ENCODE results near the gene LCN12. TPM values are rescaled to one million over a fixed set of nuclear protein-coding genes. Genes with fewer than 3 reads are reported as not detected.
A peak's percentile ranks its signal among the peaks of the same experiment; 100 is the strongest.

Gene LCN12
- total RNA-seq, 1 donor from 2014 or later: 7.8 TPM

GRCh38 chr9:136943291-136944211 is 8.5 kb upstream of the LCN12 start:
- peak overlapping the region; percentile 98 for H3K27ac ChIP-seq (replicated peaks)
- H3K36me3 ChIP-seq: peaks cover 46% of the 10 kb centered on the region
- intact Hi-C loops (cut with micrococcal nuclease): no loop called here
- no peak for TF ChIP-seq CTCF (IDR thresholded peaks at IDR 0.05; ENCODE audit: borderline replicate concordance)
- no peaks in the 10 kb centered on the region for H3K27me3 ChIP-seq (ENCODE audit: low read depth)
- DNase-seq: no peak
- peaks cover 72% of the 10 kb centered on the region for H3K4me1 ChIP-seq
- peak overlapping the region; percentile 78 for H3K4me3 ChIP-seq
- no peaks in the 10 kb centered on the region for H3K9me3 ChIP-seq (replicated peaks)

- Histone ChIP-seq H3K4me3 (peak overlapping the region; percentile 78), H3K36me3 (peaks cover 42% of the 10 kb centered on the region), H3K27ac (replicated peaks) (peak overlapping the region; percentile 98), H3K9me3 (replicated peaks) (no peaks in the 10 kb centered on the region), H3K27me3 (ENCODE audit: low read depth) (no peaks in the 10 kb centered on the region), H3K4me1 (peaks cover 76% of the 10 kb centered on the region)
- TF ChIP-seq CTCF (IDR thresholded peaks at IDR 0.05; ENCODE audit: borderline replicate concordance): no peak
- intact Hi-C loops (cut with micrococcal nuclease): no loop called here
- DNase-seq: peak; percentile 65
These were observed 7.9 kb upstream of the LCN12 start for GRCh38 chr9:136944212-136944518.

DNA sequence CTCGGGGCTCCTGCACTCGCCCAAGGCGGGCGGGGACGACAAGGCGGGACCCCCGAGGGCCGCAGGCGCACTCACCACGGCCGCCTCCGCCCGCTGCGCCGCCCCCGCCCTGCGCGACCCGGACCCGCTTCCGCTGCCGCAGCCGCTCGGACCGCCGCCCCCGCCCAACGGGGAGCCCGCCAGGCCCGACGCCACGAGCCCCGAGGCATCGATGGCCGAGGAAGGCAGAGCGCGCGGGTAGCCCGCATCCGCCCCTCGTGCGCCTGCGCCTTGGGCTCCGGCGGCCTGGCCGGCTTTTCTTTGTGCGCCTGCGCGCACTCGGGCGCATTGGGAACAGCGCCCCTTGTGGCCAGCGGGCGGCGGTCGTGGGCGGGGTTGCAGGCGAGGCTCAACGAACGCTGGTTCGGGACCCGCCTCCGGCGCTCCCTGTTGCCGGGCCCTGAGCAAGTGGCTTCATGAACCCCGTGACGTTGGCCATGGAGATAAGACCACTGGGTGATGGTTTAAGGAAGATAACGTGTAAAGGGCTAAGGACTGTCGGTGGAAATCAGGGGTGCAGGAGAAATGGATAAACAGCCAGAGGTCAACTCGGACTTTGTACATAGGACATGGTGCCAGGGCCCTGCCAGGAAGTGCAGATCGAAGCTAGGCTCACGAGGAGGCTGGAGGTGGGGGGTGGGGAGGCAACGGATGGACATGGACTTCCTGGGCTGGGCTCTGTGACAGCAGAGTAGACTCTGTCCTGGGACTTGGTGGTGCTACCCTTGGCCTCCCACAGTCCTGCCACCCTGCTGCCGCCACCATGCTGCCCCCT is 7.3 kb upstream of the LCN12 start, which contains the start of the genes C8G and FBXW5:
C8G (plus strand) TSS at position 725 of the 814 bp plus-strand sequence; CDS start at position 803, 78 bp downstream.
FBXW5 (minus strand) TSS at position 220 of the 814 bp plus-strand sequence. CDS start 655 bp downstream, outside the sequence.
- H3K27me3 ChIP-seq (ENCODE audit: low read depth): no peaks in the 10 kb centered on the region
- peak within 1 kb of the TSS; percentile 78 for H3K4me3 ChIP-seq
- DNase-seq: peak; percentile 95
- H3K36me3 ChIP-seq: peaks cover 36% of the 10 kb centered on the region
- TF ChIP-seq CTCF (IDR thresholded peaks at IDR 0.05; ENCODE audit: borderline replicate concordance): peak; percentile 94
- intact Hi-C loops (cut with micrococcal nuclease): no loop called here
- H3K27ac ChIP-seq (replicated peaks): peak within 1 kb of the TSS; percentile 98
- no peaks in the 10 kb centered on the region for H3K9me3 ChIP-seq (replicated peaks)
- peaks cover 76% of the 10 kb centered on the region for H3K4me1 ChIP-seq

- no peak overlapping the region for H3K4me3 ChIP-seq
- no peaks in the 10 kb centered on the region for H3K27me3 ChIP-seq (ENCODE audit: low read depth)
- H3K36me3 ChIP-seq: peaks cover 27% of the 10 kb centered on the region
- peaks cover 75% of the 10 kb centered on the region for H3K4me1 ChIP-seq
- no peaks in the 10 kb centered on the region for H3K9me3 ChIP-seq (replicated peaks)
- TF ChIP-seq CTCF (IDR thresholded peaks at IDR 0.05; ENCODE audit: borderline replicate concordance): no peak
- intact Hi-C loops (cut with micrococcal nuclease): no loop called here
- H3K27ac ChIP-seq (replicated peaks): no peak overlapping the region
- no peak for DNase-seq
These were observed 6.5 kb upstream of the LCN12 start for GRCh38 chr9:136945333-136946227.

Data from left ventricle myocardium inferior (tissue), 1 donor.